Cardiac muscle cell (in vitro differentiated cells and primary cell): Measurements from ENCODE around the gene BICD1. TPM values are rescaled to one million over a fixed set of nuclear protein-coding genes. Genes with fewer than 3 reads are reported as not detected.

ENCODE experiments used
- DNase-seq, 2 donors: peaks; one replicate each; pipeline versions ENCODE4 v3.0.0 to v3.0.0-alpha.2; 2010 to 2017; ENCODE audit warnings: low read depth in 1 of 2, low spot score in 1 of 2
- H3K27ac ChIP-seq: fragments of 200-600 bp; sonication (generic); 2 replicates; pipeline ENCODE4 v1.5.1; 2016
- H3K27me3 ChIP-seq: fragments of 200-600 bp; sonication (generic); 2 replicates; pipeline ENCODE4 v1.6.0; 2016; ENCODE audit warnings: control low read depth
- H3K36me3 ChIP-seq: fragments of 200-600 bp; sonication (generic); 2 replicates; pipeline ENCODE4 v1.5.1; 2016; ENCODE audit warnings: control low read depth
- H3K4me1 ChIP-seq: fragments of 200-600 bp; sonication (generic); 2 replicates; pipeline ENCODE4 v1.8.1; 2017; ENCODE audit warnings: low read depth, mild to moderate bottlenecking, mixed run types
- H3K4me3 ChIP-seq: fragments of 200-600 bp; sonication (generic); 2 replicates; pipeline ENCODE4 v1.5.1; 2016; ENCODE audit warnings: mild to moderate bottlenecking
- H3K9me3 ChIP-seq: fragments of 200-600 bp; sonication (generic); 2 replicates; pipeline ENCODE4 v1.5.1; 2017; ENCODE audit warnings: low read depth, mild to moderate bottlenecking, control low read depth
- polyA plus RNA-seq: library from polyadenylated mRNA; unstranded; fragments of >200 nt; fragmentation: Nextera tagmentation; extraction: Ambion mirVana; gene quantifications from 2 replicates; pipeline ENCODE4 v1.2.1, GENCODE V29; 2016
- total RNA-seq: library from RNA; depleted of rRNA; stranded (reverse); fragments of >200 nt; gene quantifications from 2 replicates; pipeline ENCODE4 v1.2.3, GENCODE V29; 2016
- TF ChIP-seq, protein P1 (sequence below): IDR thresholded peaks from 2 replicates; pipeline ENCODE4 v1.5.1; 2012; ENCODE audit warnings: low read depth, mild to moderate bottlenecking, low read length

Gene BICD1
- total and polyA plus RNA-seq, 2 experiments from 2014 or later, result 13.3 to 16.6 TPM

DNA sequence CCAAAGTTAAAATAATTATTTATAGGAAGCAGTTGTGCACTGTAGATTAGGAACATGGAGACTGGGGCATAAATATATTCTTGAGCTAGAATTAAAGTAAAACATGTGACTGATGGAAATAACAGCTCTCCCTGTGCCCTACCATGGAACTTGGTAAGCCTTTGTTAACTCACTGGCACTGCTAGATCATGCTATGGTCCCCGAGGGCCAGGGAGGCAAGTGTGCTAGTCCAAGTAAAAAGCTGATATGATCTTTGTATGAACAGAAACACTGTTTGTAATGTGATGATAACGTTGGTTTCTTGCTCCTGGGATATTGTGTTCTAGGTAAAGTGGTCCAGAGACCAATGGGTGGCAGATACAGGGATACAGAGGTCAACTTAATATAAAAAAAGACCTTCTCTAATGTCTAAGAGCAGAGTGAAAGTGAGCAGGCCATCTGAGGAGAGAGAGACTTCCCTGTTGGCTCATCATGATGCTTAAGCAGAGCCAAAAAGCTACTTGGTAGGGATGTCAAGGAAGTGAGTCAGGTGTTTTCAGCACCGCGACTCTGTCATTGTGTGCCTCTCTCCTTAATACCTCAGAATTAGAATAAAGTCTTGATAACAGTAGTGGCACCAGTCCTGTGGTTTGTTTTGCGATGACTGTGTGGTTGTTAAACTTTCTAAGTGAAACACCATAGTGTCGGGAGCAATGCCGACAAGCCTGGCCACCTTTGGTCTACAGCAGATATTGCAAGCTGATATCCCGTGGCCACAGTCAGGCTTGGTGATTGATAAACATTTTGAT, 27.6 kb downstream of the BICD1 start:
- peaks cover 6% of the 10 kb centered on the region for H3K4me1 ChIP-seq
- DNase-seq, result peak in 1 of 2 donors; percentile 43

GRCh38 chr12:32135967-32136366, 29.3 kb downstream of the BICD1 start:
- TF ChIP-seq, protein P1, sequence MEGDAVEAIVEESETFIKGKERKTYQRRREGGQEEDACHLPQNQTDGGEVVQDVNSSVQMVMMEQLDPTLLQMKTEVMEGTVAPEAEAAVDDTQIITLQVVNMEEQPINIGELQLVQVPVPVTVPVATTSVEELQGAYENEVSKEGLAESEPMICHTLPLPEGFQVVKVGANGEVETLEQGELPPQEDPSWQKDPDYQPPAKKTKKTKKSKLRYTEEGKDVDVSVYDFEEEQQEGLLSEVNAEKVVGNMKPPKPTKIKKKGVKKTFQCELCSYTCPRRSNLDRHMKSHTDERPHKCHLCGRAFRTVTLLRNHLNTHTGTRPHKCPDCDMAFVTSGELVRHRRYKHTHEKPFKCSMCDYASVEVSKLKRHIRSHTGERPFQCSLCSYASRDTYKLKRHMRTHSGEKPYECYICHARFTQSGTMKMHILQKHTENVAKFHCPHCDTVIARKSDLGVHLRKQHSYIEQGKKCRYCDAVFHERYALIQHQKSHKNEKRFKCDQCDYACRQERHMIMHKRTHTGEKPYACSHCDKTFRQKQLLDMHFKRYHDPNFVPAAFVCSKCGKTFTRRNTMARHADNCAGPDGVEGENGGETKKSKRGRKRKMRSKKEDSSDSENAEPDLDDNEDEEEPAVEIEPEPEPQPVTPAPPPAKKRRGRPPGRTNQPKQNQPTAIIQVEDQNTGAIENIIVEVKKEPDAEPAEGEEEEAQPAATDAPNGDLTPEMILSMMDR, result no peak
- Histone ChIP-seq H3K4me3 (no peak overlapping the region), H3K4me1 (peaks cover 7% of the 10 kb centered on the region), H3K27me3 (no peaks in the 10 kb centered on the region), H3K36me3 (no peaks in the 10 kb centered on the region), H3K9me3 (no peaks in the 10 kb centered on the region), H3K27ac (peak overlapping the region; percentile 9)
- DNase-seq, result no peak

More for the DNA sequence above, 27.6 kb downstream of the BICD1 start:
- H3K27me3 ChIP-seq, result no peaks in the 10 kb centered on the region
- TF ChIP-seq, protein P1, result no peak
- no peaks in the 10 kb centered on the region for H3K9me3 ChIP-seq
- H3K4me3 ChIP-seq, result no peak overlapping the region
- H3K27ac ChIP-seq, result no peak overlapping the region
- no peaks in the 10 kb centered on the region for H3K36me3 ChIP-seq

DNA sequence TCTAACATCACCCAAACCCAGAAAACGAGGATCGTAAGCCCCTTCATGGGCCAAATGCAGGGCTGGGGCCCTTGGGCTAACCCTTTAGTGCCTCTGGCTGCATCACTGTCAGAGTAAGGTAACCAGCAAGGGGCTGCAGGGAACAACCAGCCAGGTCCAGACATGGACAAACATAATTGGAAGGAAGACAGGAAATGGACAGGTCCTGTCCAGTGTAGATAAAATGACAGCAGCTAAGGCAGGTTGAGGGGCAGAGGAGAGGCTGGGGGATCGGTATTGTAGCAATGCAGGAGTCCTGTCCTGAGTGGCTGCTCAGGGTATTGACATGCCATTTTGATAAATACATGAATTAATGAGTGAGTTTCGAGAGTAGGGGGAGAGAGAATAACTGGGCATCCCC, 29.8 kb downstream of the BICD1 start:
- Histone ChIP-seq H3K4me1 (peaks cover 7% of the 10 kb centered on the region), H3K27me3 (no peaks in the 10 kb centered on the region), H3K9me3 (no peaks in the 10 kb centered on the region), H3K27ac (peak overlapping the region; percentile 9), H3K36me3 (no peaks in the 10 kb centered on the region), H3K4me3 (no peak overlapping the region)
- no peak for DNase-seq
- TF ChIP-seq, protein P1, result no peak

DNA sequence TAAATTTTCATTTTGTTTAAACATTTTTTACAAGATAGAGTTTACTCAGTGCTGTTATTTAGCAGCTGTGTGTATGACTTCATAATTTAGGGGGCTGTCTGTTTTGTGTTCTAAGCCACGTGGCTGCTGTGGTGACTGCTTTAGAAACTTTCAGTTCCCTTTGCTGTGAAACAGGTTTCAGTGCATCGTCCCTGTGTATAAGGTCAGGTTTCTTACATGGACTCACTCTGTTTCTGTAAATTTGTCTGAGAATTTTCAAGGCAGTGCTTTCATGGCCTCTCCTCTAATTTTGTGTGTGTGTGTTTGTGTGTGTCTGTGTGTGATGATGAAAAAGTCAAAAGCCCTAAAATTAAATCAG, 32.4 kb downstream of the BICD1 start:
- peak; percentile 20 to 66 for DNase-seq
- Histone ChIP-seq H3K27ac (no peak overlapping the region), H3K36me3 (no peaks in the 10 kb centered on the region), H3K4me1 (peaks cover 7% of the 10 kb centered on the region), H3K27me3 (no peaks in the 10 kb centered on the region), H3K9me3 (no peaks in the 10 kb centered on the region), H3K4me3 (no peak overlapping the region)
- TF ChIP-seq, protein P1, result no peak

DNA sequence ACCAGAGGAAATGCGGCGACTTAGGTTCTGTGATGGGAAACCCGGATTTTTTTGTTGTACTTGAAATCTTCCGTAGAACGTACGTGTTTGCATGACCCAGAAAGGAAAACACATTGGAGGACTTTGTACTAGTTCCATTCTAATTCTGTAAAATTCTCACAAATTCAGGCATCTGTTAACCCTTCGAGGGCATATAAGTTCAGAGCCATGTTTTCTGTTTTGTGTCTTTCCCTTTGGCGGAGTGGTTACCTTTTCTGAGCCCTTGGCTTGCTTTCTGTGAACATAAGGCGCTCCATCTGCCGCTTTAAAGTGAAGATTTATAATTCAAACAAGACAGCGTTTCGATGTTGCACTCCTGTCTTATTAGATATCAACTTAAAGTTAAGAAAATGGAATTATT, 34.2 kb downstream of the BICD1 start:
- H3K4me3 ChIP-seq, result no peak overlapping the region
- H3K27me3 ChIP-seq, result no peaks in the 10 kb centered on the region
- no peaks in the 10 kb centered on the region for H3K9me3 ChIP-seq
- no peaks in the 10 kb centered on the region for H3K36me3 ChIP-seq
- no peak for DNase-seq
- no peak overlapping the region for H3K27ac ChIP-seq
- H3K4me1 ChIP-seq, result peaks cover 13% of the 10 kb centered on the region
- TF ChIP-seq, protein P1, result no peak
